Lower lobe of right lung (tissue), 2 donors: ENCODE measurements around the gene PTPRU. TPM values are rescaled to one million over a fixed set of nuclear protein-coding genes. Genes with fewer than 3 reads are reported as not detected.

Experiments
- ATAC-seq, 2 donors: fragments of 200-7000 bp; cut with Tn5 transposase; one replicate each; pipeline ENCODE4 v1.9.1; 2020 to 2022; ENCODE audit warnings: mild to moderate bottlenecking in 2 of 2, moderate library complexity in 2 of 2
- DNase-seq: peaks from one replicate; pipeline ENCODE4 v3.0.0-alpha.2; 2020
- H3K27ac ChIP-seq: fragments of 200-600 bp; one replicate; pipeline ENCODE4 v1.8.0; 2022
- H3K27me3 ChIP-seq: fragments of 200-600 bp; one replicate; pipeline ENCODE4 v1.8.0; 2022; ENCODE audit warnings: low read depth
- H3K36me3 ChIP-seq: fragments of 200-600 bp; one replicate; pipeline ENCODE4 v1.8.0; 2022; ENCODE audit warnings: mild to moderate bottlenecking
- H3K4me1 ChIP-seq: fragments of 200-600 bp; one replicate; pipeline ENCODE4 v1.8.0; 2022
- H3K4me3 ChIP-seq: fragments of 200-600 bp; one replicate; pipeline ENCODE4 v1.8.0; 2022; ENCODE audit warnings: mild to moderate bottlenecking
- H3K9me3 ChIP-seq: fragments of 200-600 bp; one replicate; pipeline ENCODE4 v1.8.0; 2022
- CTCF ChIP-seq: fragments of 200-600 bp; IDR thresholded peaks from one replicate; pipeline ENCODE4 v1.8.0; 2022; ENCODE audit warnings: antibody characterized with exemption, mild to moderate bottlenecking
- intact Hi-C: fragments of 100-400 bp; cut with DNase I; formaldehyde crosslinking; loops from one replicate; pipeline ENCODE4 v1.11.0; 2022
- total RNA-seq: library from RNA; stranded (reverse); fragmentation: NEBNext Ultra II Directional; extraction: Animal tissue kit (Norgen Biotek cat#: 25700); gene quantifications from one replicate; pipeline ENCODE4 v1.2.1, GENCODE V29; 2021
- donor health status: DM: no; HTN: yes; CAD: no; lungs with severe emphysema.

The PTPRU gene
- total RNA-seq, 1 donor from 2014 or later, result 35.1 TPM

GRCh38 chr1:29240986-29241385 is 4.7 kb downstream of the PTPRU start:
- TF ChIP-seq CTCF, result no peak
- DNase-seq, result no peak
- no peak overlapping the region for H3K4me3 ChIP-seq
- no peaks in the 10 kb centered on the region for H3K9me3 ChIP-seq
- H3K36me3 ChIP-seq, result no peaks in the 10 kb centered on the region
- no peak overlapping the region for H3K27ac ChIP-seq
- ATAC-seq, result no peak
- H3K27me3 ChIP-seq, result peaks cover 16% of the 10 kb centered on the region
- peaks cover 39% of the 10 kb centered on the region for H3K4me1 ChIP-seq
- intact Hi-C loops, result no loop called here

GRCh38 chr1:29243023-29243870 is 6.9 kb downstream of the PTPRU start:
- ATAC-seq, result no peak
- intact Hi-C loops, result no loop called here
- DNase-seq, result no peak
- peaks cover 24% of the 10 kb centered on the region for H3K4me1 ChIP-seq
- no peak overlapping the region for H3K4me3 ChIP-seq
- H3K27me3 ChIP-seq, result peaks cover 4% of the 10 kb centered on the region
- H3K27ac ChIP-seq, result no peak overlapping the region
- TF ChIP-seq CTCF, result no peak
- H3K36me3 ChIP-seq, result no peaks in the 10 kb centered on the region
- no peaks in the 10 kb centered on the region for H3K9me3 ChIP-seq

DNA sequence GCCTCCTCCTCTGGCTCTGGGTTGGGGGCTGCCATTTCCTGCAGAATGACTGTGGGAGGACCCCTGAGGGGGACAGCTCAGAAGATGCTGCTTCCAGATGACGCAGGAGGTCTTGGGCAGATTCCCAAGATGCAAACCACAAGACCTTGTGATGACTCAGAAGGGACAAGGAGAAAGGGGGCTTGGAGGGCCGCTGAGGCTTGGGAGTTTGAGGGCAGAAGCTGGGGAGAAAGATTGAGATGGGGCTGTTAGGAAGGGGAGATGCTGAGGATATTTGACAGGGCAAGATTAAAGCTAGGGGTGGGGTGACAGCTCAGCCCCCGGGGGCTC is 7.5 kb downstream of the PTPRU start:
- intact Hi-C loops, result no loop called here
- H3K9me3 ChIP-seq, result no peaks in the 10 kb centered on the region
- DNase-seq (no peak), ATAC-seq (no peak)
- no peak overlapping the region for H3K4me3 ChIP-seq
- H3K36me3 ChIP-seq, result no peaks in the 10 kb centered on the region
- H3K4me1 ChIP-seq, result peaks cover 18% of the 10 kb centered on the region
- H3K27ac ChIP-seq, result no peak overlapping the region
- no peaks in the 10 kb centered on the region for H3K27me3 ChIP-seq
- TF ChIP-seq CTCF, result no peak

DNA sequence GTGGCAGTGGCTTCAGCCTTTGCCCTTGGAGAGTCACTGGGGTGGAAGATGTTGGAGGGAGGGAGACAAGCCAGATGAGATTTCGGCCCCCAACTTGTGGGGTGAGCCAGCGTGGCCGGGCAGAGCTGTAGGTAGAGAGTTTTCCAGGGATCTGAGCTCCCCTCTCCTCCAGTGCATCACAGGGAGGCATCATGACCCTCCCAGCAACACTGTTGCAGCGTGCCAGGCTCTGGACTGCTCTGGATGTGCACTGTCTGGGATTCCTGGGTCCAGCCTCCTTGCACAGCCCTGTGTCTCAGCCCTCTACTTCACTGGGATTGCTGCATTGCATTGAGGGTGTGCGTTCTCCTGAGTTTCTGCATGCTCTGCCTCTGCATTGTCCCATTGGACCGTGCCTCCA is 8.9 kb downstream of the PTPRU start:
- no peaks in the 10 kb centered on the region for H3K9me3 ChIP-seq
- no peaks in the 10 kb centered on the region for H3K27me3 ChIP-seq
- H3K27ac ChIP-seq, result no peak overlapping the region
- no peak for DNase-seq
- peaks cover 6% of the 10 kb centered on the region for H3K4me1 ChIP-seq
- H3K36me3 ChIP-seq, result no peaks in the 10 kb centered on the region
- ATAC-seq, result no peak
- H3K4me3 ChIP-seq, result no peak overlapping the region
- TF ChIP-seq CTCF, result no peak
- intact Hi-C loops, result no loop called here

DNA sequence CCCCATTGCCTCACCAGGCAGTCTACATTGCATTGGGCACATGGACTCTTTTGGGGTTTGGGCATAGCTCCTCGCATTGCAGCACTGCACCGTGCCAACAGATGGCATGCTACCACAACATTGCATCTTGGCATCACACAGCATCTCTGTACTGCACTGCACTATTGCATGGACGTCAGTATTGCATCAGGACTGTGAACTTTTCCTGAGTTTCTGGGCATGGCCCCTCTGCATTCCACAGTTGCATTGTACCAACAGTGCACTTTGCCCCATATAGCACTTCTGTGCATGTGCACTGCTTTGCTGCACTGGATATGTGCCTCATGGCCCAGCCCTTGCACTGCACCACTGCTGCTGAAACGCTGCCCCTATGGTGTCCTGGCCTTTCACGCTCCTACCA is 9.6 kb downstream of the PTPRU start:
- Histone ChIP-seq H3K4me3 (no peak overlapping the region), H3K36me3 (no peaks in the 10 kb centered on the region), H3K4me1 (no peaks in the 10 kb centered on the region), H3K9me3 (no peaks in the 10 kb centered on the region), H3K27ac (no peak overlapping the region), H3K27me3 (no peaks in the 10 kb centered on the region)
- ATAC-seq (peak; percentile 22 to 40), DNase-seq (no peak)
- intact Hi-C loops, result no loop called here
- peak; percentile 26 for TF ChIP-seq CTCF
